CD4-positive, alpha-beta T cell treated with Interleukin-15 for 4 hours (primary cell): ENCODE results near the gene PPFIA1.
"Not testable (repeated sequence)": the region's sequence is repeated elsewhere in the genome, so short reads cannot be mapped to it uniquely, and the experiment has no call there.

Experiments
- DNase-seq: peaks from one replicate; pipeline ENCODE4 v3.0.0-alpha.2; 2020; ENCODE audit warnings: low spot score

The PPFIA1 gene

GRCh38 chr11:70359451-70360205 is 89.1 kb downstream of the PPFIA1 start:
- no peak for DNase-seq

- no peak for DNase-seq
Observed at GRCh38 chr11:70360211-70360610, 89.7 kb downstream of the PPFIA1 start.

- DNase-seq: no peak
Observed at GRCh38 chr11:70364178-70364577, 93.7 kb downstream of the PPFIA1 start.

GRCh38 chr11:70364745-70365543 is 94.5 kb downstream of the PPFIA1 start:
- peak; percentile 51 for DNase-seq

GRCh38 chr11:70365544-70365927 is 95.0 kb downstream of the PPFIA1 start:
- no peak for DNase-seq

GRCh38 chr11:70367071-70367470 is 96.6 kb downstream of the PPFIA1 start:
- DNase-seq: no peak

GRCh38 chr11:70368961-70369360 is 98.5 kb downstream of the PPFIA1 start:
- no peak for DNase-seq

GRCh38 chr11:70371241-70371640 is 100.8 kb downstream of the PPFIA1 start:
- DNase-seq: no peak

GRCh38 chr11:70372076-70372475 is 101.6 kb downstream of the PPFIA1 start:
- DNase-seq: no peak

- DNase-seq: no peak
Observed at GRCh38 chr11:70376621-70377020, 106.1 kb downstream of the PPFIA1 start.

GRCh38 chr11:70377645-70378044 is 107.2 kb downstream of the PPFIA1 start:
- no peak for DNase-seq

GRCh38 chr11:70378506-70379134 is 108.1 kb downstream of the PPFIA1 start:
- no peak for DNase-seq

GRCh38 chr11:70381350-70381749 is 110.9 kb downstream of the PPFIA1 start:
- DNase-seq: no peak

- DNase-seq: no peak
Observed at GRCh38 chr11:70381872-70382861, 111.7 kb downstream of the PPFIA1 start.

- no peak for DNase-seq
Observed at GRCh38 chr11:70383664-70384565, 113.4 kb downstream of the PPFIA1 start.

GRCh38 chr11:70384566-70385152 is 114.2 kb downstream of the PPFIA1 start:
- DNase-seq: no peak

GRCh38 chr11:70387564-70387963 is 117.1 kb downstream of the PPFIA1 start:
- no peak for DNase-seq

GRCh38 chr11:70389201-70389600 is 118.7 kb downstream of the PPFIA1 start:
- no peak for DNase-seq

- not testable (repeated sequence) for DNase-seq
Observed at GRCh38 chr11:70390882-70391281, 120.4 kb downstream of the PPFIA1 start.
